Gastrocnemius medialis (tissue), 4 donors: ENCODE data around the gene ERICH3. TPM values are rescaled to one million over a fixed set of nuclear protein-coding genes. Genes with fewer than 3 reads are reported as not detected.
"Not testable (repeated sequence)": the region's sequence is repeated elsewhere in the genome, so short reads cannot be mapped to it uniquely, and the experiment has no call there.

Source experiments
- ATAC-seq, 2 donors: fragments of 150-250 bp; one replicate each; pipeline ENCODE4 v1.9.1; 2016
- DNase-seq, 2 donors: peaks; one replicate each; pipeline ENCODE4 v3.0.0-alpha.2; 2019
- H3K27ac ChIP-seq, 4 donors: fragments of 200-600 bp; sonication (generic); 1 replicate in 1 of 4; 2 replicates in 3 of 4; pipeline ENCODE4 v1.5.1; 2016 to 2018; ENCODE audit warnings: mild to moderate bottlenecking in 2 of 4, moderate library complexity in 1 of 4
- H3K27me3 ChIP-seq, 3 donors: fragments of 200-600 bp; sonication (generic) in 2 of 3; 1 replicate in 1 of 3; 2 replicates in 2 of 3; pipeline versions ENCODE4 v1.5.1 to v1.6.0; 2016 to 2019; ENCODE audit warnings: mild to moderate bottlenecking in 1 of 3, moderate library complexity in 1 of 3
- H3K36me3 ChIP-seq, 2 donors: fragments of 200-600 bp; sonication (generic) in 1 of 2; one replicate each; pipeline ENCODE4 v1.5.1; 2017 to 2018
- H3K4me1 ChIP-seq, 2 donors: fragments of 200-600 bp; sonication (generic) in 1 of 2; one replicate each; pipeline ENCODE4 v1.5.1; 2016 to 2017; ENCODE audit warnings: mild to moderate bottlenecking in 2 of 2
- H3K4me3 ChIP-seq, 4 donors: fragments of 200-600 bp; sonication (generic) in 3 of 4; 1 replicate in 1 of 4; 2 replicates in 3 of 4; pipeline ENCODE4 v1.5.1; 2016 to 2019; ENCODE audit warnings: mild to moderate bottlenecking in 2 of 4
- H3K9me3 ChIP-seq, 3 donors: fragments of 200-600 bp; sonication (generic) in 2 of 3; 1 replicate in 1 of 3; 2 replicates in 2 of 3; pipeline ENCODE4 v1.5.1; 2016 to 2019
- CTCF ChIP-seq, 5 experiments: fragments of 450-650 bp in 3 of 5; fragments of 200-600 bp in 2 of 5; sonication (generic) in 2 of 5; IDR thresholded peaks in 4 of 5; conservative IDR thresholded peaks in 1 of 5; 1 replicate in 4 of 5; 2 replicates in 1 of 5; pipeline ENCODE4 v1.5.1; 2016 to 2019; ENCODE audit warnings: antibody characterized with exemption in 5 of 5, mild to moderate bottlenecking in 3 of 5, moderate library complexity in 3 of 5
- POLR2A ChIP-seq, 2 donors: fragments of 450-650 bp; IDR thresholded peaks; one replicate each; pipeline ENCODE4 v1.6.1; 2017; ENCODE audit warnings: antibody characterized with exemption in 2 of 2, mild to moderate bottlenecking in 2 of 2, moderate library complexity in 2 of 2
- in situ Hi-C, 4 donors: fragments of 200-750 bp; cut with MboI; loops; one replicate each; pipeline versions ENCODE4 v1.15.0 to v1.8.0; 2017; ENCODE audit warnings: low sequenced_read_pairs in 4 of 4
- intact Hi-C: fragments of 100-400 bp; cut with DNase I; formaldehyde crosslinking; loops from one replicate; pipeline ENCODE4 v1.15.1; 2023; ENCODE audit warnings: low total_unique reads
- total RNA-seq, 4 donors: library from RNA; depleted of rRNA; stranded (reverse); fragments of >200 nt; gene quantifications; one replicate each; pipeline versions ENCODE4 v1.1.0 to v1.2.3, GENCODE V29; 2016

Gene ERICH3
- total RNA-seq, 4 donors from 2014 or later = not detected

DNA sequence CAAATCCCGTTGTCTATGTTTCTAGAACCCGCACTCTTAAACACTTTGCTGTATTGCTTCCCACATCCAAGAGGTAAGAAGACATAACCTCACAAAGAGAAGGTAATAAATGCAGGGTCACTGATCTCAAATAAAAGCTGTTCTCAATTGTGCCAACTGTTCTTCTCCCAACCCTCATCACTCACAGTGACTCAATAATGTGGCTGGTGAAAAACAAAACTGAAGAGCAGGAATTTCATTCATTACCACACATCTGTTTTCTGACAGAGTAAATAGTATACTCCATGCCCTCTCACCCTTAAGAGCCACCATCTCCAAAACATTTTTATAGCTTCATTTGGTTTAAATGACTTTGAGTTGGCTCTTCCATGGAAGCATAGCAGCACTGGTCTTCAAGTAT is 6.2 kb upstream of the ERICH3 start:
- H3K27me3 ChIP-seq = peaks cover 0 to 2% (median 0%) of the 10 kb centered on the region in 3 donors
- no peaks in the 10 kb centered on the region for H3K4me1 ChIP-seq
- ATAC-seq (no peak), DNase-seq (no peak)
- no peaks in the 10 kb centered on the region for H3K36me3 ChIP-seq
- no peaks in the 10 kb centered on the region for H3K9me3 ChIP-seq
- H3K4me3 ChIP-seq = no peak overlapping the region
- in situ Hi-C loops = no loop called here
- no peak overlapping the region for H3K27ac ChIP-seq
- TF ChIP-seq POLR2A (IDR thresholded peaks at IDR 0.05) = no peak
- TF ChIP-seq CTCF (IDR thresholded peaks at IDR 0.05 in 4 of 5, conservative IDR thresholded peaks at IDR 0.05 in 1 of 5) = no peak
- intact Hi-C loops = no loop called here

GRCh38 chr1:74677926-74678325 is 4.3 kb upstream of the ERICH3 start:
- no peaks in the 10 kb centered on the region for H3K9me3 ChIP-seq
- peaks cover 0 to 8% (median 4%) of the 10 kb centered on the region in 3 donors for H3K27me3 ChIP-seq
- in situ Hi-C loops (no loop called here), intact Hi-C loops (no loop called here)
- H3K4me3 ChIP-seq = no peak overlapping the region
- DNase-seq = no peak
- H3K4me1 ChIP-seq = no peaks in the 10 kb centered on the region
- H3K27ac ChIP-seq = no peak overlapping the region
- TF ChIP-seq CTCF (IDR thresholded peaks at IDR 0.05 in 4 of 5, conservative IDR thresholded peaks at IDR 0.05 in 1 of 5) = no peak
- TF ChIP-seq POLR2A (IDR thresholded peaks at IDR 0.05) = no peak
- no peaks in the 10 kb centered on the region for H3K36me3 ChIP-seq
- ATAC-seq = no peak

- DNase-seq (no peak), ATAC-seq (no peak)
- H3K27me3 ChIP-seq = peaks cover 4 to 8% (median 4%) of the 10 kb centered on the region in 3 donors
- no peaks in the 10 kb centered on the region for H3K36me3 ChIP-seq
- TF ChIP-seq POLR2A (IDR thresholded peaks at IDR 0.05) (no peak), CTCF (IDR thresholded peaks at IDR 0.05 in 4 of 5, conservative IDR thresholded peaks at IDR 0.05 in 1 of 5) (no peak)
- no peaks in the 10 kb centered on the region for H3K9me3 ChIP-seq
- in situ Hi-C loops (no loop called here), intact Hi-C loops (no loop called here)
- no peak overlapping the region for H3K4me3 ChIP-seq
- no peak overlapping the region for H3K27ac ChIP-seq
- H3K4me1 ChIP-seq = no peaks in the 10 kb centered on the region
Observed at GRCh38 chr1:74674278-74675048, 871 bp upstream of the ERICH3 start.

DNA sequence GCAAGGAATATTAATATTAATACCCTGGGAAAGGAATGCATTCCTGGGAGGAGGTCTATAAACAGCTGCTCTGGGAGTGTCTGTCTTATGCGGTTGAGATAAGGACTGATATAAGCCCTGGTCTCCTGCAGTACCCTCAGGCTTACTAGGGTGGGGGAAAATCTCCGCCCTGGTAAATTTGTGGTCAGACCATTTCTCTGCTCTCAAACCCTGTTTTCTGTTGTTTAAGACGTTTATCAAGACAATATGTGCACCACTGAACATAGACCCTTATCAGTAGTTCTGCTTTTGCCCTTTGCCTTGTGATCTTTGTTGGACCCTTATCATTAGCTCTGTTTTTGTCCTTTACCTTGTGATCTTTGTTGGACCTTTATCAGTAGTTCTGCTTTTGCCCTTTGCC is 2.7 kb downstream of the ERICH3 start:
- in situ Hi-C loops, H3K9me3 ChIP-seq, DNase-seq, H3K27me3 ChIP-seq, intact Hi-C loops, H3K4me3 ChIP-seq, H3K4me1 ChIP-seq, H3K36me3 ChIP-seq, ATAC-seq, H3K27ac ChIP-seq: not testable (repeated sequence)

GRCh38 chr1:74654708-74655107 is 18.9 kb downstream of the ERICH3 start:
- in situ Hi-C loops = no loop called here
- ATAC-seq = no peak
- intact Hi-C loops = no loop called here

More at GRCh38 chr1:74654708-74655107, 18.9 kb downstream of the ERICH3 start:
- Histone ChIP-seq H3K9me3 (no peaks in the 10 kb centered on the region), H3K27ac (no peak overlapping the region), H3K4me3 (no peak overlapping the region), H3K36me3 (no peaks in the 10 kb centered on the region), H3K4me1 (no peaks in the 10 kb centered on the region), H3K27me3 (no peaks in the 10 kb centered on the region)
- no peak for TF ChIP-seq POLR2A (IDR thresholded peaks at IDR 0.05)
- TF ChIP-seq CTCF (IDR thresholded peaks at IDR 0.05 in 4 of 5, conservative IDR thresholded peaks at IDR 0.05 in 1 of 5) = no peak
- DNase-seq = no peak
